Central memory CD8-positive, alpha-beta T cell (primary cell): Measurements from ENCODE around the gene SHFL.

Experiments used
- ATAC-seq: fragments of 150-1000 bp; cut with Tn5 transposase; replicated peaks from 2 replicates; pipeline ENCODE4 v1.10.0; 2022; ENCODE audit warnings: mild to moderate bottlenecking, moderate FRiP score, moderate number of reproducible peaks; ENCODE audit not compliant: poor library complexity, severe bottlenecking; ENCODE audit errors: extremely low read depth
- DNase-seq, 2 donors: peaks; one replicate each; pipeline ENCODE4 v3.0.0; 2021; ENCODE audit warnings: low spot score in 2 of 2
- H3K27ac Mint-ChIP-seq: one replicate; pipeline ENCODE4 v1.8.0; 2022; ENCODE audit warnings: low read depth, mild to moderate bottlenecking, moderate library complexity, mixed read lengths
- H3K27me3 Mint-ChIP-seq: one replicate; pipeline ENCODE4 v1.8.0; 2022; ENCODE audit warnings: mixed read lengths
- H3K36me3 Mint-ChIP-seq: one replicate; pipeline ENCODE4 v1.8.0; 2022; ENCODE audit warnings: mild to moderate bottlenecking, moderate library complexity, mixed read lengths; ENCODE audit not compliant: insufficient read depth
- H3K4me1 Mint-ChIP-seq: one replicate; pipeline ENCODE4 v1.8.0; 2022; ENCODE audit warnings: mixed read lengths
- H3K4me3 Mint-ChIP-seq: one replicate; pipeline ENCODE4 v1.8.0; 2022; ENCODE audit warnings: mild to moderate bottlenecking, moderate library complexity, mixed read lengths
- H3K9me3 Mint-ChIP-seq: one replicate; pipeline ENCODE4 v1.8.0; 2022; ENCODE audit warnings: mixed read lengths

Gene SHFL

DNA sequence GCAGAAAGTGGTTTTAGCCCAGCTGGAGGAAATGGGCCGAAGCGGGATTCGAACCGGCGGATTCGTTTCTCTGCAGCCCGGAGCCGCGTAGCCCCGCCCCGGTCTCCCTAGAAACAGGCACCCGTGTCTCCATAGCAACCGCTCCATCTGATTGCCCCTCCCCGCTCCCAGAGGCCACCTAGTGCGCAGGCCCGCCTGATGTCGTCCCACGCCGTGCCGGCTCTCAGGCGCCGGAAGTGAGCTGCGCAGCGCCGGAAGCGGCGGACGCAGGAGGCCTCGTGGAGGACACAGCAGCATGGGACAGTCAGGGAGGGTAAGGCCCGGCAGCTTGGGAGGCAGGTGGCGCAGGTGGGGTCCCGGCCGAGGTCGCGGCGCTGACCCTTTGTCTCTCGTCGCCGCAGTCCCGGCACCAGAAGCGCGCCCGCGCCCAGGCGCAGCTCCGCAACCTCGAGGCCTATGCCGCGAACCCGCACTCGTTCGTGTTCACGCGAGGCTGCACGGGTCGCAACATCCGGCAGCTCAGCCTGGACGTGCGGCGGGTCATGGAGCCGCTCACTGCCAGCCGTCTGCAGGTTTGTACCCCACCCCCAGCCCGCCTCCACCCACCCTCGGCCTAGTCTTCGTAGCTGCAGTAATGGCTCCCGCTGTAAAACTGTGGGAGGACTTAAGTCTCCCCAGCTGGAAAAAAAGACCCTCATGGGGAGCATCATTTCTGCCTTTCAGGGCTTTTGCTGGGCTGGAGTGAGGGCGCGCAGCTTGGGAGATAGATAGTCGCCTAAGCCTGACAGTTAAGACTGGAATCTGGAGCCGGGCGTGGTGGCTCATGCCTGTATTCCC lies 20.2 kb downstream of the SHFL start, which contains the start of gene PPAN:
Gene PPAN (plus strand): TSS at position 263 of the 837 bp plus-strand sequence. CDS start 33 bp downstream, at position 296.
- H3K9me3 Mint-ChIP-seq, result no peaks in the 10 kb centered on the region
- peak; percentile 92 to 97 for DNase-seq
- peak; percentile 45 for ATAC-seq
- H3K36me3 Mint-ChIP-seq, result peaks cover 65% of the 10 kb centered on the region
- H3K4me1 Mint-ChIP-seq, result peaks cover 60% of the 10 kb centered on the region
- no peaks in the 10 kb centered on the region for H3K27me3 Mint-ChIP-seq
- H3K27ac Mint-ChIP-seq, result peak within 1 kb of the TSS; percentile 99
- H3K4me3 Mint-ChIP-seq, result peak within 1 kb of the TSS; percentile 63

DNA sequence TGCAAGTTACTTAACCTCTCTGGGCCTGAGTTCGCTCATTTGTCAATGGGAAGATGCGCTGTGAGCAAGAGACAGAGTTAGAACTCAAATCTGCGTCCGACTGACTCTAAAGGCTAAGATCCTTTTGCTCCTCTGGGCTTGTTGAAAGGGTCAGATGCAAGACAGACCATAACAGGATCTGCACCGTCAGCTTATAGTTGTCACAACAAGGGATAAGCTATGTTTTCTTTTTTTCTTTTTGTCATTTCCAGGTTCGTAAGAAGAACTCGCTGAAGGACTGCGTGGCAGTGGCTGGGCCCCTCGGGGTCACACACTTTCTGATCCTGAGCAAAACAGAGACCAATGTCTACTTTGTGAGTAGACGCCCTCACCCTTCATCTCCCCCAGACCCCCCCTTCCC lies 21.1 kb downstream of the SHFL start:
- Mint-ChIP-seq H3K36me3 (peaks cover 70% of the 10 kb centered on the region), H3K27ac (peak overlapping the region; percentile 99)

DNA sequence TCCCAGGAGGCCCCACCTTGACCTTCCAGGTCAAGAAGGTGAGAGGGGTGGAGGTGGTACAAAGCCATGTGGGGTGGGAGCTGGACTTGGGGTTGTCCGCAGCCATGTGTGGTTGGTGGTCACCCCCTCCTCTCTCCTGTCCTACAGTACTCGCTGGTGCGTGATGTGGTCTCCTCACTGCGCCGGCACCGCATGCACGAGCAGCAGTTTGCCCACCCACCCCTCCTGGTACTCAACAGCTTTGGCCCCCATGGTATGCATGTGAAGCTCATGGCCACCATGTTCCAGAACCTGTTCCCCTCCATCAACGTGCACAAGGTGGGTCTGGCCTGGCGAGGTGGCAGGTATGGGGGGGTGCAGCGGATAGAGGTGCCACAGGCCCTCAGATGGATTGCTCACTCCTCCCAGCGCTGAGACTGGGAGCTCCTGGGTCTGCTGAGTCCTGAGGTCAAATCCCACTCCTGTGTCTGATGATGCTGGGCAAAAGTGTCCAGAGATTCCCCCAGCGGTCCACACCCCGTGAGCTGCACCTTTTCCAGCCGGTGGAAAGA lies 21.8 kb downstream of the SHFL start:
- no peaks in the 10 kb centered on the region for H3K9me3 Mint-ChIP-seq
- H3K4me3 Mint-ChIP-seq, result peak overlapping the region; percentile 63
- H3K27ac Mint-ChIP-seq, result no peak overlapping the region
- no peaks in the 10 kb centered on the region for H3K27me3 Mint-ChIP-seq
- H3K4me1 Mint-ChIP-seq, result peaks cover 61% of the 10 kb centered on the region
- DNase-seq (no peak), ATAC-seq (no peak)
- peaks cover 76% of the 10 kb centered on the region for H3K36me3 Mint-ChIP-seq

More for the DNA sequence above, 21.1 kb downstream of the SHFL start:
- Mint-ChIP-seq H3K27me3 (no peaks in the 10 kb centered on the region), H3K4me1 (peaks cover 61% of the 10 kb centered on the region), H3K9me3 (no peaks in the 10 kb centered on the region), H3K4me3 (peak overlapping the region; percentile 63)
- ATAC-seq, result no peak
- no peak for DNase-seq

DNA sequence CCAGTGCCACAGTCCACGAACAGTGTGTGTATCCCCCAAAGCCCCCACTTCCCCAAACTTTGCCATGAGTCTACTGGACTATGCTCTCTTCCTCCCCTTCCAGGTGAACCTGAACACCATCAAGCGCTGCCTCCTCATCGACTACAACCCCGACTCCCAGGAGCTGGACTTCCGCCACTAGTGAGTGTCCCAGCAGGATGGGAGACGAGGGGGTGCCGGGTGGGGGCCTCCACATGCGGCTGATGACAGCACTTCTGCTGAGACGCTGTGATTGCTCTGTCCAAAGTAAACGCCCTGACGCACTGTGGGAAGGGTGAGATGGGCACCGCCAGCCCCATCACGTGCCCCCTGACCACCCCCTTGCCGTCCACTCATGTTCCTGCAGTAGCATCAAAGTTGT lies 23.4 kb downstream of the SHFL start:
- Mint-ChIP-seq H3K9me3 (no peaks in the 10 kb centered on the region), H3K36me3 (peaks cover 86% of the 10 kb centered on the region), H3K27ac (peak overlapping the region; percentile 99), H3K4me1 (peaks cover 64% of the 10 kb centered on the region), H3K27me3 (no peaks in the 10 kb centered on the region), H3K4me3 (peak overlapping the region; percentile 85)
- no peak for DNase-seq
- ATAC-seq, result no peak

DNA sequence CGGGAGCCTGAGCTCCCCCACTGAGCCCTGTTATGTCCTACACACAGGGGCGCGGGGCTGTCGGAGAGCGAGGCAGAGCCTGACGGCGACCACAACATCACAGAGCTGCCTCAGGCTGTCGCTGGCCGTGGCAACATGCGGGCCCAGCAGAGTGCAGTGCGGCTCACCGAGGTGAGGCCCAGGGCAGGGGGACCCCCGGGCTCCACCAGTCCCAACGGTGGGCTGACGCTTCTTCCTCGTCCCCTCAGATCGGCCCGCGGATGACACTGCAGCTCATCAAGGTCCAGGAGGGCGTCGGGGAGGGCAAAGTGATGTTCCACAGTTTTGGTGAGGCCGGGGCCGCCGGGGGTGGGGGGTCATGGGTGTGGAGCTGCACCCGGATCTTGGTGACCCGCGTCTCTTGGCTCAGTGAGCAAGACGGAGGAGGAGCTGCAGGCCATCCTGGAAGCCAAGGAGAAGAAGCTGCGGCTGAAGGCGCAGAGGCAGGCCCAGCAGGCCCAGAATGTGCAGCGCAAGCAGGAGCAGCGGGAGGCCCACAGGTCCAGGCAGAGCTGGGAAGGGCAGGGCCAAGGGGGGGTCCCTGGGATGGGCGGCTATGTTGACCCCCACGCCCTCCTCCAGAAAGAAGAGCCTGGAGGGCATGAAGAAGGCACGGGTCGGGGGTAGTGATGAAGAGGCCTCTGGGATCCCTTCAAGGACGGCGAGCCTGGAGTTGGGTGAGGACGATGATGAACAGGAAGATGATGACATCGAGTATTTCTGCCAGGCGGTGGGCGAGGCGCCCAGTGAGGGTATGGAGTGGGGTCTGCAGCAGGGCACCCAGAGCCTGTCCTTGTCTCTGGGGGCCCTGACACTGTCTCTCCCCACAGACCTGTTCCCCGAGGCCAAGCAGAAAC lies 24.2 kb downstream of the SHFL start:
- Mint-ChIP-seq H3K27ac (peak overlapping the region; percentile 99), H3K9me3 (no peaks in the 10 kb centered on the region), H3K36me3 (peaks cover 86% of the 10 kb centered on the region), H3K4me1 (peaks cover 62% of the 10 kb centered on the region), H3K4me3 (peak overlapping the region; percentile 85), H3K27me3 (no peaks in the 10 kb centered on the region)
- ATAC-seq (no peak), DNase-seq (no peak)

DNA sequence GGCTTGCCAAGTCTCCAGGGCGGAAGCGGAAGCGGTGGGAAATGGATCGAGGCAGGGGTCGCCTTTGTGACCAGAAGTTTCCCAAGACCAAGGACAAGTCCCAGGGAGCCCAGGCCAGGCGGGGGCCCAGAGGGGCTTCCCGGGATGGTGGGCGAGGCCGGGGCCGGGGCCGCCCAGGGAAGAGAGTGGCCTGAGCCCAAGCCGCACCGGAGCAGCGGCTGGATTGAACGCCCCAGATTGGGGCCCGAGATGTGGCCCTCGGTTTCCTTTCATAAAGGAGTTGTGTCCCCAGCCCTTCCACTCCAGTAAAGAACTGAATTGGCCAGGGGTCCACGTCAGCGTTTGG lies 24.8 kb downstream of the SHFL start:
- Mint-ChIP-seq H3K4me1 (peaks cover 57% of the 10 kb centered on the region), H3K9me3 (no peaks in the 10 kb centered on the region), H3K27me3 (no peaks in the 10 kb centered on the region), H3K27ac (peak overlapping the region; percentile 99), H3K4me3 (peak overlapping the region; percentile 85), H3K36me3 (peaks cover 85% of the 10 kb centered on the region)
- DNase-seq (no peak), ATAC-seq (no peak)

DNA sequence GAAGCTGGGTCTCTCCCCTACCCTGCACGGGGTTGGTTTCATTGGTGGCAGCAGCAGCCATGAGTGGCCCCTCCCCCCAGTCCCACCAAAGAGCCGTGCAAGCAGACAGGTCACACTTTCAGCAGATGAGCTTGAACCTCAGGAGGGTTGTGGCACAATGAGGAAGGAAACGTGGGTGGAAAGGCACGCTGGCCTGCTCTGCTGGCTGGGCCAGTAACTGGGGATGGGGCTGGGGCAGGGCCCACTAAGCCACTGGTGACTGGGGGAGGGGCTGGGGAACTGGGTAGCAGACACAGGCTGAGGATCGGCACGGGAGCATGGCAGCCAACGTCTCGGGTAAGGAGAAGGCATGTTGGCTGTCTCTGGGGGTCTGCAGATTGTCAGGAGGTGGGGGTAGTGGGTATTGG lies 25.3 kb downstream of the SHFL start, which contains the start of gene P2RY11:
Gene P2RY11 (plus strand): TSS at position 289 of the 407 bp plus-strand sequence. CDS start 29 bp downstream, at position 318.
- H3K27ac Mint-ChIP-seq, result peak within 1 kb of the TSS; percentile 99
- ATAC-seq, result no peak
- DNase-seq, result no peak
- peaks cover 86% of the 10 kb centered on the region for H3K36me3 Mint-ChIP-seq
- peaks cover 59% of the 10 kb centered on the region for H3K4me1 Mint-ChIP-seq
- peak within 1 kb of the TSS; percentile 85 for H3K4me3 Mint-ChIP-seq
- H3K9me3 Mint-ChIP-seq, result no peaks in the 10 kb centered on the region
- no peaks in the 10 kb centered on the region for H3K27me3 Mint-ChIP-seq

DNA sequence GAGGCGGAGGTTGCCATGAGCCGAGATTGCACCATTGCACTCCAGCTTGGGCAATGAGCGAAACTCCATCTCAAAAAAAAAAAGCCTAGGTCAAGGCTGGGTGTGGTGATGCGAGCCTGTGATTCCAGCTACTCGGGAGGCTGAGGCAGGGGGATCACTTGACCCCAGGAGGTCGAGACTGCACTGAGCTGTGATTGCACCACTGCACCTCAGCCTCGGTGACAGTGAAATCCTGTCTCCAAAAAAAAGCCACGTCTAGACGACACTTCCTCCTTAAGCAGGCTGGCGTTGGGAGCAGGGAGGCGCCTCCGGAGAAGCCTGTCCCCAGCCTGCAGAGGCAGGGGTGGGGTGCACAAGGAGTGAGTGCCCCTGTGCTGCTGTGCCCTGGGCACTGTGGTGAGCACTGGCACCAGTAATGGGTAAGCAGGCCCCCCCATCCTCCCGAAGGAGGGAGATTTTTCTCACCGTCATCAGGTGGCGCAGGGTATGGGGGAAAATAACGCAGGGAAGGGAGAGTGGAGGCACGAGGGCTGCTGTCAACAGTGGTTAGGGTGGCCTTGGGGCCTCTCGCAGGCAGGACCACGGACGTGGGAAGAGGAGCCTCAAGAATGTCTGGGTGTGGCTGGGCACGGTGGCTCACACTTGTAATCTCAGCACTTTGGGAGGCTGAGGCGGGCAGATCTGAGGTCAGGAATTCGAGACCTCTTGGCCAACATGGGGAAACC lies 26.1 kb downstream of the SHFL start:
- Mint-ChIP-seq H3K4me1 (peaks cover 56% of the 10 kb centered on the region), H3K36me3 (peaks cover 81% of the 10 kb centered on the region), H3K9me3 (no peaks in the 10 kb centered on the region), H3K27me3 (no peaks in the 10 kb centered on the region), H3K27ac (peak overlapping the region; percentile 99), H3K4me3 (peak overlapping the region; percentile 85)
- peak; percentile 57 for ATAC-seq
- DNase-seq, result peak; percentile 52 to 67

DNA sequence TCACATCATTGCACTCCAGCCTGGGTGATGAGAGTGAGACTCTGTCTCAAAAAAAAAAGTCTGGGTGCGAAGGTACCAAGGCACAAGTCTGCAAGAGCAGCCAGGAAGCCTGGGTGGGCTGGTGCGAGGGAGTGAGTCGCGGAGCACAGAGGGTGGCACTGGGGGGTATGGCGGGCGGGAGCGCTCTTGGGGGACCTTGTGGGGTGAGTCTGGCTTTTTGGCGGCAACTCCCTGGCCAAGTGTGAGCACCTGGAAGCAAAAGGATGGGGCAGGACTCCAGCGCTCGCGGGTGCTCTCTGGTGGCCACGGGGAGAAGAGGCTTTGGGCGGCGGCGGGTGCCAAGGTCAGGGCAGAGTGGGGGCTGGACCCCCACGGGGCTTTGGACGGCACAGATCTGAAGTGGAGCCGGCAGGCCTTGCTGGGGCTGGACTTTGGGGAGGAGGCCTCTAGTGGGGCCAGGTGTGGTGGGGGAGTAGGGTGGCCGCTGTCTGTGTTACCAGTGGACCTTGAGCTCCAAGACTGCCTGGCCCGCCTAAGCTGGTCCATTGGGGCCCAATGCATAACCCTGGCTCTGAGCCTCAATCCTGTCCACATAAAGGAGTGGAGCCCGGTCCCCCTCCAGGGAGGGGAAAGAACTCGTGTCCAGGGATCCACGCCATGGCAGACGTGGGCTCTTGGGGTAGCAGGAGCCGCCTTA lies 26.9 kb downstream of the SHFL start:
- ATAC-seq, result peak; percentile 73
- Mint-ChIP-seq H3K4me1 (peaks cover 51% of the 10 kb centered on the region), H3K36me3 (peaks cover 79% of the 10 kb centered on the region), H3K9me3 (no peaks in the 10 kb centered on the region), H3K4me3 (peak overlapping the region; percentile 85), H3K27me3 (no peaks in the 10 kb centered on the region), H3K27ac (peak overlapping the region; percentile 99)
- peak; percentile 62 to 70 for DNase-seq

DNA sequence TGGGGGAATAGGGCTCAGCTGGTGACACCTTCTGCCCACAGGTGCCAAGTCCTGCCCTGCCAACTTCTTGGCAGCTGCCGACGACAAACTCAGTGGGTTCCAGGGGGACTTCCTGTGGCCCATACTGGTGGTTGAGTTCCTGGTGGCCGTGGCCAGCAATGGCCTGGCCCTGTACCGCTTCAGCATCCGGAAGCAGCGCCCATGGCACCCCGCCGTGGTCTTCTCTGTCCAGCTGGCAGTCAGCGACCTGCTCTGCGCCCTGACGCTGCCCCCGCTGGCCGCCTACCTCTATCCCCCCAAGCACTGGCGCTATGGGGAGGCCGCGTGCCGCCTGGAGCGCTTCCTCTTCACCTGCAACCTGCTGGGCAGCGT lies 27.5 kb downstream of the SHFL start:
- no peaks in the 10 kb centered on the region for H3K27me3 Mint-ChIP-seq
- peaks cover 80% of the 10 kb centered on the region for H3K36me3 Mint-ChIP-seq
- DNase-seq (no peak), ATAC-seq (no peak)
- peak overlapping the region; percentile 85 for H3K4me3 Mint-ChIP-seq
- peaks cover 51% of the 10 kb centered on the region for H3K4me1 Mint-ChIP-seq
- H3K27ac Mint-ChIP-seq, result peak overlapping the region; percentile 99
- no peaks in the 10 kb centered on the region for H3K9me3 Mint-ChIP-seq

DNA sequence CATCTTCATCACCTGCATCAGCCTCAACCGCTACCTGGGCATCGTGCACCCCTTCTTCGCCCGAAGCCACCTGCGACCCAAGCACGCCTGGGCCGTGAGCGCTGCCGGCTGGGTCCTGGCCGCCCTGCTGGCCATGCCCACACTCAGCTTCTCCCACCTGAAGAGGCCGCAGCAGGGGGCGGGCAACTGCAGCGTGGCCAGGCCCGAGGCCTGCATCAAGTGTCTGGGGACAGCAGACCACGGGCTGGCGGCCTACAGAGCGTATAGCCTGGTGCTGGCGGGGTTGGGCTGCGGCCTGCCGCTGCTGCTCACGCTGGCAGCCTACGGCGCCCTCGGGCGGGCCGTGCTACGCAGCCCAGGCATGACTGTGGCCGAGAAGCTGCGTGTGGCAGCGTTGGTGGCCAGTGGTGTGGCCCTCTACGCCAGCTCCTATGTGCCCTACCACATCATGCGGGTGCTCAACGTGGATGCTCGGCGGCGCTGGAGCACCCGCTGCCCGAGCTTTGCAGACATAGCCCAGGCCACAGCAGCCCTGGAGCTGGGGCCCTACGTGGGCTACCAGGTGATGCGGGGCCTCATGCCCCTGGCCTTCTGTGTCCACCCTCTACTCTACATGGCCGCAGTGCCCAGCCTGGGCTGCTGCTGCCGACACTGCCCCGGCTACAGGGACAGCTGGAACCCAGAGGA lies 28.0 kb downstream of the SHFL start:
- Mint-ChIP-seq H3K9me3 (no peaks in the 10 kb centered on the region), H3K4me3 (peak overlapping the region; percentile 85), H3K4me1 (peaks cover 56% of the 10 kb centered on the region), H3K27ac (peak overlapping the region; percentile 99), H3K27me3 (no peaks in the 10 kb centered on the region), H3K36me3 (peaks cover 79% of the 10 kb centered on the region)
- ATAC-seq, result no peak
- no peak for DNase-seq
